Measurements from ENCODE around the gene SYT8. TPM values are rescaled to one million over a fixed set of nuclear protein-coding genes. Genes with fewer than 3 reads are reported as not detected.

Gene SYT8
- total and polyA plus RNA-seq, 2 donors from 2014 or later, result 1.2 to 1.7 TPM

DNA sequence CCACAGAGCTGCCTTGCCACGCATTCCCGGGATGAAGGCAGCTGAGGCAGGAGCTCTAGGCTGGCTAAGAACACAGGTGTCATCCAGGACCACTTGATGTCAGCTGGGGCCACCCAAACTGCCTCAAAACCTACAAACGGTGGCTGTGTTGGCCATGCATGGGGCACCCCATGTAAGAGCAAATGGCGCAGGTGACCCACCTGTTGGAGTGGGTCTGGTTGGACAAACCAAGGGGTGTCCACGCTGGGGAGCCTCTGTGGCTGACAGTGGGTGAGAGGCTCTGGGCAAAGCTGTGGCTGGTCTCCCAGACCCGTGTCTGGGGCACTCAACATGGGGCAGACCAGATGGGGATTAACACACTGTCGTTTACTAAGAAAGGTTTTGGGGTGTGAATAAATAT lies 19.0 kb upstream of the SYT8 start:
- H3K9ac ChIP-seq (ENCODE audit: low read length in 3 of 3), result no peak overlapping the region
- FAIRE-seq, result no peak
- H3K4me1 ChIP-seq (ENCODE audit: control insufficient read depth in 2 of 3, insufficient read depth in 2 of 3, low read depth in 1 of 3, low read length in 3 of 3), result no peaks in the 10 kb centered on the region
- TF ChIP-seq, protein P1, sequence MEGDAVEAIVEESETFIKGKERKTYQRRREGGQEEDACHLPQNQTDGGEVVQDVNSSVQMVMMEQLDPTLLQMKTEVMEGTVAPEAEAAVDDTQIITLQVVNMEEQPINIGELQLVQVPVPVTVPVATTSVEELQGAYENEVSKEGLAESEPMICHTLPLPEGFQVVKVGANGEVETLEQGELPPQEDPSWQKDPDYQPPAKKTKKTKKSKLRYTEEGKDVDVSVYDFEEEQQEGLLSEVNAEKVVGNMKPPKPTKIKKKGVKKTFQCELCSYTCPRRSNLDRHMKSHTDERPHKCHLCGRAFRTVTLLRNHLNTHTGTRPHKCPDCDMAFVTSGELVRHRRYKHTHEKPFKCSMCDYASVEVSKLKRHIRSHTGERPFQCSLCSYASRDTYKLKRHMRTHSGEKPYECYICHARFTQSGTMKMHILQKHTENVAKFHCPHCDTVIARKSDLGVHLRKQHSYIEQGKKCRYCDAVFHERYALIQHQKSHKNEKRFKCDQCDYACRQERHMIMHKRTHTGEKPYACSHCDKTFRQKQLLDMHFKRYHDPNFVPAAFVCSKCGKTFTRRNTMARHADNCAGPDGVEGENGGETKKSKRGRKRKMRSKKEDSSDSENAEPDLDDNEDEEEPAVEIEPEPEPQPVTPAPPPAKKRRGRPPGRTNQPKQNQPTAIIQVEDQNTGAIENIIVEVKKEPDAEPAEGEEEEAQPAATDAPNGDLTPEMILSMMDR (IDR thresholded peaks at IDR 0.05; ENCODE audit: borderline replicate concordance, extremely low read depth, insufficient read depth), result no peak
- no peaks in the 10 kb centered on the region for H3K27me3 ChIP-seq (ENCODE audit: control insufficient read depth, insufficient read depth, low read length)
- no peak overlapping the region for H3K4me3 ChIP-seq (ENCODE audit: low read length in 3 of 3)
- DNase-seq, result no peak
- intact Hi-C loops (cut with DNase I), result no loop called here
- H3K9me3 ChIP-seq (ENCODE audit: control insufficient read depth in 2 of 3, insufficient read depth in 1 of 3, low read length in 3 of 3), result peaks cover 0 to 12% (median 2%) of the 10 kb centered on the region in 3 donors
- H3K27ac ChIP-seq (ENCODE audit: low read depth in 2 of 2, low read length in 2 of 2), result no peak overlapping the region
- H3K36me3 ChIP-seq (ENCODE audit: control insufficient read depth in 2 of 3, insufficient read depth in 3 of 3, low read length in 3 of 3), result no peaks in the 10 kb centered on the region

DNA sequence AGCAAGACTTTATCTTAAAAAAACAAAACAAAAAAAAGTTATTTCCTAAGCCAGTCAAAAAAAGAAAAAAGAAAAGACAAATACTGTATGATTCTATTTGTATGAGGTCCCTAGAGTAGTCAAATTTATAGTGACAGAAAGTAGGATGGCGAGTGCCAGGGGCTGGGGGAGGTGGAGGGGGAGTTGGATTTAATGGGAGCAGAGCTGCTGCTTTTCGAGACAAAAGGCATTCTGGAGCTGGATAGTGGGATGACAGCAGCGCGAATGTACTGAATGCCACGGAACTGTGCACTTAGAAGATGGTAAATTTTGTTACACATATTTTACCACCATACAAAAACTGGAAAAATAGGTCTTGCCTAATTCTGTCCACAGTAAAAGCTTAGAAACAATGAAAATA lies 17.8 kb upstream of the SYT8 start:
- Histone ChIP-seq H3K27ac (ENCODE audit: low read depth in 2 of 2, low read length in 2 of 2) (no peak overlapping the region), H3K36me3 (ENCODE audit: control insufficient read depth in 2 of 3, insufficient read depth in 3 of 3, low read length in 3 of 3) (no peaks in the 10 kb centered on the region), H3K4me3 (ENCODE audit: low read length in 3 of 3) (no peak overlapping the region), H3K4me1 (ENCODE audit: control insufficient read depth in 2 of 3, insufficient read depth in 2 of 3, low read depth in 1 of 3, low read length in 3 of 3) (no peaks in the 10 kb centered on the region), H3K9ac (ENCODE audit: low read length in 3 of 3) (no peak overlapping the region), H3K27me3 (ENCODE audit: control insufficient read depth, insufficient read depth, low read length) (no peaks in the 10 kb centered on the region), H3K9me3 (ENCODE audit: control insufficient read depth in 2 of 3, insufficient read depth in 1 of 3, low read length in 3 of 3) (peaks cover 0 to 12% (median 2%) of the 10 kb centered on the region in 3 donors)
- intact Hi-C loops (cut with DNase I), result no loop called here
- no peak for DNase-seq
- TF ChIP-seq, protein P1 (IDR thresholded peaks at IDR 0.05; ENCODE audit: borderline replicate concordance, extremely low read depth, insufficient read depth), result no peak
- FAIRE-seq, result no peak

GRCh38 chr11:1817511-1817910 lies 17.3 kb upstream of the SYT8 start:
- Histone ChIP-seq H3K36me3 (ENCODE audit: control insufficient read depth in 2 of 3, insufficient read depth in 3 of 3, low read length in 3 of 3) (no peaks in the 10 kb centered on the region), H3K4me3 (ENCODE audit: low read length in 3 of 3) (no peak overlapping the region), H3K27me3 (ENCODE audit: control insufficient read depth, insufficient read depth, low read length) (no peaks in the 10 kb centered on the region), H3K27ac (ENCODE audit: low read depth in 2 of 2, low read length in 2 of 2) (no peak overlapping the region), H3K9me3 (ENCODE audit: control insufficient read depth in 2 of 3, insufficient read depth in 1 of 3, low read length in 3 of 3) (peaks cover 0 to 12% (median 0%) of the 10 kb centered on the region in 3 donors), H3K9ac (ENCODE audit: low read length in 3 of 3) (no peak overlapping the region), H3K4me1 (ENCODE audit: control insufficient read depth in 2 of 3, insufficient read depth in 2 of 3, low read depth in 1 of 3, low read length in 3 of 3) (no peaks in the 10 kb centered on the region)
- FAIRE-seq (no peak), DNase-seq (no peak)
- intact Hi-C loops (cut with DNase I), result no loop called here
- TF ChIP-seq, protein P1 (IDR thresholded peaks at IDR 0.05; ENCODE audit: borderline replicate concordance, extremely low read depth, insufficient read depth), result no peak

- Histone ChIP-seq H3K36me3 (ENCODE audit: control insufficient read depth in 2 of 3, insufficient read depth in 3 of 3, low read length in 3 of 3) (no peaks in the 10 kb centered on the region), H3K4me3 (ENCODE audit: low read length in 3 of 3) (no peak overlapping the region), H3K27ac (ENCODE audit: low read depth in 2 of 2, low read length in 2 of 2) (no peak overlapping the region), H3K9ac (ENCODE audit: low read length in 3 of 3) (no peak overlapping the region), H3K4me1 (ENCODE audit: control insufficient read depth in 2 of 3, insufficient read depth in 2 of 3, low read depth in 1 of 3, low read length in 3 of 3) (no peaks in the 10 kb centered on the region), H3K9me3 (ENCODE audit: control insufficient read depth in 2 of 3, insufficient read depth in 1 of 3, low read length in 3 of 3) (peaks cover 0 to 12% (median 0%) of the 10 kb centered on the region in 3 donors), H3K27me3 (ENCODE audit: control insufficient read depth, insufficient read depth, low read length) (no peaks in the 10 kb centered on the region)
- TF ChIP-seq, protein P1 (IDR thresholded peaks at IDR 0.05; ENCODE audit: borderline replicate concordance, extremely low read depth, insufficient read depth), result no peak
- peak in 3 of 5 donors; percentile 12 to 55 (median 40) for DNase-seq
- FAIRE-seq, result no peak
- intact Hi-C loops (cut with DNase I), result no loop called here
These were observed 15.7 kb upstream of the SYT8 start for GRCh38 chr11:1819074-1819473.
